ENCODE results near the gene HFE. TPM values are rescaled to one million over a fixed set of nuclear protein-coding genes. Genes with fewer than 3 reads are reported as not detected.
A peak's percentile ranks its signal among the peaks of the same experiment; 100 is the strongest.

HFE gene
- total and polyA plus RNA-seq, 10 of the 15 experiments (the other 5 are each of a cell fraction or from before 2014, with no cell fraction given), result 0.52 to 5.9 (median 1.7) TPM

DNA sequence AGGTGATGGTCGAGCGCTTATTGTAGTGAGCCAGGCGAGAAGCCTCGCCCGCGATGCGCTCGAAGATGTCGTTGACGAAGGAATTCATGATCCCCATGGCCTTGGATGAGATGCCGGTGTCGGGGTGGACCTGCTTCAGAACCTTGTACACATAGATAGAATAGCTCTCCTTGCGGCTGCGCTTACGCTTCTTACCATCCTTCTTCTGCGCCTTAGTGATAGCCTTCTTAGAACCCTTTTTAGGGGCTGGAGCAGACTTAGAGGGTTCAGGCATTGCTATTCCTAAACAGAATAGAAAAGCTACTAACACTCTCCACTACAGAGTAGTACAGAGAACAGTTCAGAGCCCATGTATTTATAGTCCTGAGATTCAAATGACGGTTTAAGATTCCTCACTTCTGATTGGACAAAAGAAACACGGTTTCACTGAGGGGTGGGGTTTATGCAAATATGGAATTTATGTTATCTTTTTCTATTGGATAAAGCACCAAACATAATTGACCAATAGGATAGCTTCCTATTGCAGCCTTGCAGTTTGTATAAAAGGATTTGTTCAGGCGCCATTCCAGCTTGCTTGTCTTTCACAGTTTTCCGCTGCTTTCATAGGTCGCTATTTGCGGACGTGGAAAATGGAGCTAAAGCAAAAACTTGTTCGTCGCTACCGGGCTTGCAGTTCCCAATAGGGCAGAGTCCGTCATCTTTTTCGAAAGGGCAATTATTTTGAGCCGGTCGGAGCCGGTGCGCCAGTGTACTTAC lies 43.7 kb upstream of the HFE start (continued):
- TF ChIP-seq, protein P1, sequence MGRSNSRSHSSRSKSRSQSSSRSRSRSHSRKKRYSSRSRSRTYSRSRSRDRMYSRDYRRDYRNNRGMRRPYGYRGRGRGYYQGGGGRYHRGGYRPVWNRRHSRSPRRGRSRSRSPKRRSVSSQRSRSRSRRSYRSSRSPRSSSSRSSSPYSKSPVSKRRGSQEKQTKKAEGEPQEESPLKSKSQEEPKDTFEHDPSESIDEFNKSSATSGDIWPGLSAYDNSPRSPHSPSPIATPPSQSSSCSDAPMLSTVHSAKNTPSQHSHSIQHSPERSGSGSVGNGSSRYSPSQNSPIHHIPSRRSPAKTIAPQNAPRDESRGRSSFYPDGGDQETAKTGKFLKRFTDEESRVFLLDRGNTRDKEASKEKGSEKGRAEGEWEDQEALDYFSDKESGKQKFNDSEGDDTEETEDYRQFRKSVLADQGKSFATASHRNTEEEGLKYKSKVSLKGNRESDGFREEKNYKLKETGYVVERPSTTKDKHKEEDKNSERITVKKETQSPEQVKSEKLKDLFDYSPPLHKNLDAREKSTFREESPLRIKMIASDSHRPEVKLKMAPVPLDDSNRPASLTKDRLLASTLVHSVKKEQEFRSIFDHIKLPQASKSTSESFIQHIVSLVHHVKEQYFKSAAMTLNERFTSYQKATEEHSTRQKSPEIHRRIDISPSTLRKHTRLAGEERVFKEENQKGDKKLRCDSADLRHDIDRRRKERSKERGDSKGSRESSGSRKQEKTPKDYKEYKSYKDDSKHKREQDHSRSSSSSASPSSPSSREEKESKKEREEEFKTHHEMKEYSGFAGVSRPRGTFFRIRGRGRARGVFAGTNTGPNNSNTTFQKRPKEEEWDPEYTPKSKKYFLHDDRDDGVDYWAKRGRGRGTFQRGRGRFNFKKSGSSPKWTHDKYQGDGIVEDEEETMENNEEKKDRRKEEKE (IDR thresholded peaks at IDR 0.05), result no peak
- TF ChIP-seq, protein P2, sequence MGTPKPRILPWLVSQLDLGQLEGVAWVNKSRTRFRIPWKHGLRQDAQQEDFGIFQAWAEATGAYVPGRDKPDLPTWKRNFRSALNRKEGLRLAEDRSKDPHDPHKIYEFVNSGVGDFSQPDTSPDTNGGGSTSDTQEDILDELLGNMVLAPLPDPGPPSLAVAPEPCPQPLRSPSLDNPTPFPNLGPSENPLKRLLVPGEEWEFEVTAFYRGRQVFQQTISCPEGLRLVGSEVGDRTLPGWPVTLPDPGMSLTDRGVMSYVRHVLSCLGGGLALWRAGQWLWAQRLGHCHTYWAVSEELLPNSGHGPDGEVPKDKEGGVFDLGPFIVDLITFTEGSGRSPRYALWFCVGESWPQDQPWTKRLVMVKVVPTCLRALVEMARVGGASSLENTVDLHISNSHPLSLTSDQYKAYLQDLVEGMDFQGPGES (IDR thresholded peaks at IDR 0.05), result peak; percentile 73; the same call in 1 of the 2 replicates
- peak; percentile 97 for TF ChIP-seq POU2F2 (IDR thresholded peaks at IDR 0.05; ENCODE audit: borderline replicate concordance, low read depth, low read length)
- TF ChIP-seq NFXL1 (IDR thresholded peaks at IDR 0.05; ENCODE audit: borderline replicate concordance), result peak; percentile 92
- no peak for TF ChIP-seq CBX3 (IDR thresholded peaks at IDR 0.05; ENCODE audit: borderline replicate concordance, low read depth)
- no peak for TF ChIP-seq YBX1 (IDR thresholded peaks at IDR 0.05)
- TF ChIP-seq KLF5 (IDR thresholded peaks at IDR 0.05; ENCODE audit: partially characterized antibody), result no peak
- TF ChIP-seq MXI1 (IDR thresholded peaks at IDR 0.05; ENCODE audit: low read depth, low read length), result peak; percentile 53; the same call in 1 of the 2 replicates
- TF ChIP-seq IRF4 (IDR thresholded peaks at IDR 0.05; ENCODE audit: low read depth, low read length), result no peak
- 0 out of 2 replicates have a peak, but pooled peaks have one; percentile 9 for TF ChIP-seq MTA2 (IDR thresholded peaks at IDR 0.05; ENCODE audit: low read depth)
- TF ChIP-seq, protein P3, sequence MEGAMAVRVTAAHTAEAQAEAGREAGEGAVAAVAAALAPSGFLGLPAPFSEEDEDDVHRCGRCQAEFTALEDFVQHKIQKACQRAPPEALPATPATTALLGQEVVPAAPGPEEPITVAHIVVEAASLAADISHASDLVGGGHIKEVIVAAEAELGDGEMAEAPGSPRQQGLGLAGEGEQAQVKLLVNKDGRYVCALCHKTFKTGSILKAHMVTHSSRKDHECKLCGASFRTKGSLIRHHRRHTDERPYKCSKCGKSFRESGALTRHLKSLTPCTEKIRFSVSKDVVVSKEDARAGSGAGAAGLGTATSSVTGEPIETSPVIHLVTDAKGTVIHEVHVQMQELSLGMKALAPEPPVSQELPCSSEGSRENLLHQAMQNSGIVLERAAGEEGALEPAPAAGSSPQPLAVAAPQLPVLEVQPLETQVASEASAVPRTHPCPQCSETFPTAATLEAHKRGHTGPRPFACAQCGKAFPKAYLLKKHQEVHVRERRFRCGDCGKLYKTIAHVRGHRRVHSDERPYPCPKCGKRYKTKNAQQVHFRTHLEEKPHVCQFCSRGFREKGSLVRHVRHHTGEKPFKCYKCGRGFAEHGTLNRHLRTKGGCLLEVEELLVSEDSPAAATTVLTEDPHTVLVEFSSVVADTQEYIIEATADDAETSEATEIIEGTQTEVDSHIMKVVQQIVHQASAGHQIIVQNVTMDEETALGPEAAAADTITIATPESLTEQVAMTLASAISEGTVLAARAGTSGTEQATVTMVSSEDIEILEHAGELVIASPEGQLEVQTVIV (IDR thresholded peaks at IDR 0.05; ENCODE audit: borderline replicate concordance, partially characterized antibody), result no peak
- TF ChIP-seq CREM (IDR thresholded peaks at IDR 0.05; ENCODE audit: low read depth), result peak; percentile 50; the same call in 1 of the 2 replicates
- TF ChIP-seq, protein P4, sequence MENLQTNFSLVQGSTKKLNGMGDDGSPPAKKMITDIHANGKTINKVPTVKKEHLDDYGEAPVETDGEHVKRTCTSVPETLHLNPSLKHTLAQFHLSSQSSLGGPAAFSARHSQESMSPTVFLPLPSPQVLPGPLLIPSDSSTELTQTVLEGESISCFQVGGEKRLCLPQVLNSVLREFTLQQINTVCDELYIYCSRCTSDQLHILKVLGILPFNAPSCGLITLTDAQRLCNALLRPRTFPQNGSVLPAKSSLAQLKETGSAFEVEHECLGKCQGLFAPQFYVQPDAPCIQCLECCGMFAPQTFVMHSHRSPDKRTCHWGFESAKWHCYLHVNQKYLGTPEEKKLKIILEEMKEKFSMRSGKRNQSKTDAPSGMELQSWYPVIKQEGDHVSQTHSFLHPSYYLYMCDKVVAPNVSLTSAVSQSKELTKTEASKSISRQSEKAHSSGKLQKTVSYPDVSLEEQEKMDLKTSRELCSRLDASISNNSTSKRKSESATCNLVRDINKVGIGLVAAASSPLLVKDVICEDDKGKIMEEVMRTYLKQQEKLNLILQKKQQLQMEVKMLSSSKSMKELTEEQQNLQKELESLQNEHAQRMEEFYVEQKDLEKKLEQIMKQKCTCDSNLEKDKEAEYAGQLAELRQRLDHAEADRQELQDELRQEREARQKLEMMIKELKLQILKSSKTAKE (IDR thresholded peaks at IDR 0.05; ENCODE audit: low read depth, poor library complexity, severe bottlenecking), result no peak
- TF ChIP-seq CHD2 (IDR thresholded peaks at IDR 0.05; ENCODE audit: borderline replicate concordance, low read depth, low read length), result peak; percentile 58; the same call in 1 of the 2 replicates
- peak; percentile 46; the same call in 1 of the 2 replicates for TF ChIP-seq TAF1 (IDR thresholded peaks at IDR 0.05; ENCODE audit: borderline replicate concordance, low read depth, low read length)
- 0 out of 2 replicates have a peak, but pooled peaks have one; percentile 20 for TF ChIP-seq CBX5 (IDR thresholded peaks at IDR 0.05; ENCODE audit: low read depth)
- no peak for TF ChIP-seq NRF1 (conservative IDR thresholded peaks at IDR 0.05; ENCODE audit: low read depth, low read length)

Measured in GM12878 (cell line).